T-helper 2 cell treated with Interferon-gamma antibody and Interleukin-4, amounts not matched to agents 5 μg/mL and 100 μg/mL, for 36 hours (primary cell): ENCODE results near the gene ASCC2.

Experiments
- DNase-seq: peaks from one replicate; pipeline ENCODE4 v3.0.0; 2021; ENCODE audit warnings: low spot score
- H3K27ac Mint-ChIP-seq: one replicate; pipeline ENCODE4 v1.8.0; 2021; ENCODE audit warnings: mild to moderate bottlenecking, mixed read lengths
- H3K27me3 Mint-ChIP-seq: one replicate; pipeline ENCODE4 v1.8.0; 2021; ENCODE audit warnings: low read depth, mixed read lengths
- H3K36me3 Mint-ChIP-seq: one replicate; pipeline ENCODE4 v1.8.0; 2021; ENCODE audit warnings: low read depth, mixed read lengths
- H3K4me1 Mint-ChIP-seq: one replicate; pipeline ENCODE4 v1.8.0; 2021; ENCODE audit warnings: low read depth, mixed read lengths
- H3K4me3 Mint-ChIP-seq: one replicate; pipeline ENCODE4 v1.8.0; 2022; ENCODE audit warnings: mild to moderate bottlenecking, moderate library complexity, mixed read lengths
- H3K9me3 Mint-ChIP-seq: one replicate; pipeline ENCODE4 v1.8.0; 2021; ENCODE audit warnings: mixed read lengths

ASCC2 gene

DNA sequence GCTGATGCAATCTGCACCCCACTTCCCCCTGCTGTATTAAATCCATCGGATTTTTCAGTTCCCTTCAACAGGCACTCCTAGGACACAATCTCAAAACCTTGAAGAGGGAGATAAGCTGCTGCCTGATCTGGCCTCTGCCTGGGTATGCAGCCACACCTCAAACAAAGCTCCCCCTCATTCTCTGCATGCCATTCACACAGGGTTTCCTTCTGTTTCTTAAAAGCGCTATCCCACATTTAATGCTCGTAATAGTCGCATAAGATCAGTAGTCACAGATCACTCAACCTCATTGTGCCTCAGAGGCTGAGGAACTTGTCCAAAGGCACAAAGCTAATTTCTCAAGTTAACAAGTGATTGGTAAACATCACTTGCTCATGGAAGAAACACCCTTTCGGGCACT, 36.9 kb downstream of the ASCC2 start:
- Mint-ChIP-seq H3K27me3 (no peaks in the 10 kb centered on the region), H3K27ac (no peak overlapping the region), H3K4me1 (peaks cover 12% of the 10 kb centered on the region), H3K9me3 (no peaks in the 10 kb centered on the region), H3K4me3 (no peak overlapping the region), H3K36me3 (peaks cover 49% of the 10 kb centered on the region)
- DNase-seq: no peak

DNA sequence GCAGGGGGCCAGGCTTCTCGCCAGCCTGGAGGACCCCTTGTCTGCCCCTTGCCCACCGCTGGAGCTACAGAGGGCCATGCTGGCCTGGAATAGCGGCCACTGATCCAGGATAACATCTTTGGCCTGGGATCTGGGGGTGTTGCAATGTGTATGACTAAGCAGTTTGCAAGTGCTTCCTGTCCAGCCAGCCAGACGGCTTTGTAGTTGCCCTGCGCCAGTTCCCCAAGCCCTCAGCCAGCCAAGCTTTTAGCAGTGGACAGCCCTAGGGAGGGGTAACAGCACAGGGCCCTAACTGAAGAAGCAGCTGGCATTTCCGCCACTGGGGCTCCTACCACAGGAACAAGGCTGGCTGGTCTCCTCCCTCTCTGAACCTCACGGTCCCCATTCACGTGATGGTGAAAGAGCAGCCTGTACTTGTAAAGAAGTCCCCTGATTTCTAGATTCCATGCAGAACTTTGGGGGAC, 38.8 kb downstream of the ASCC2 start:
- peaks cover 12% of the 10 kb centered on the region for H3K4me1 Mint-ChIP-seq
- no peak for DNase-seq
- H3K9me3 Mint-ChIP-seq: no peaks in the 10 kb centered on the region
- H3K27ac Mint-ChIP-seq: peak overlapping the region; percentile 20
- no peaks in the 10 kb centered on the region for H3K27me3 Mint-ChIP-seq
- H3K4me3 Mint-ChIP-seq: no peak overlapping the region
- H3K36me3 Mint-ChIP-seq: peaks cover 43% of the 10 kb centered on the region

GRCh38 chr22:29798801-29799200, 39.3 kb downstream of the ASCC2 start:
- H3K4me3 Mint-ChIP-seq: no peak overlapping the region
- peaks cover 43% of the 10 kb centered on the region for H3K36me3 Mint-ChIP-seq
- no peaks in the 10 kb centered on the region for H3K27me3 Mint-ChIP-seq

GRCh38 chr22:29798318-29798717, 39.8 kb downstream of the ASCC2 start:
- H3K36me3 Mint-ChIP-seq: peaks cover 39% of the 10 kb centered on the region
- H3K4me1 Mint-ChIP-seq: peaks cover 12% of the 10 kb centered on the region
- peak overlapping the region; percentile 43 for H3K27ac Mint-ChIP-seq
- H3K4me3 Mint-ChIP-seq: no peak overlapping the region
- H3K27me3 Mint-ChIP-seq: no peaks in the 10 kb centered on the region
- DNase-seq: no peak
- H3K9me3 Mint-ChIP-seq: no peaks in the 10 kb centered on the region

More at GRCh38 chr22:29798801-29799200, 39.3 kb downstream of the ASCC2 start:
- Mint-ChIP-seq H3K4me1 (peaks cover 12% of the 10 kb centered on the region), H3K27ac (no peak overlapping the region), H3K9me3 (no peaks in the 10 kb centered on the region)
- no peak for DNase-seq

- Mint-ChIP-seq H3K4me3 (no peak overlapping the region), H3K9me3 (no peaks in the 10 kb centered on the region), H3K4me1 (peaks cover 12% of the 10 kb centered on the region), H3K27ac (no peak overlapping the region), H3K36me3 (peaks cover 45% of the 10 kb centered on the region), H3K27me3 (no peaks in the 10 kb centered on the region)
- DNase-seq: no peak
Observed at GRCh38 chr22:29797351-29797750, 40.7 kb downstream of the ASCC2 start.

- DNase-seq: no peak
- Mint-ChIP-seq H3K4me1 (peaks cover 12% of the 10 kb centered on the region), H3K9me3 (no peaks in the 10 kb centered on the region), H3K27ac (no peak overlapping the region), H3K27me3 (no peaks in the 10 kb centered on the region), H3K36me3 (peaks cover 46% of the 10 kb centered on the region), H3K4me3 (no peak overlapping the region)
Observed at GRCh38 chr22:29795663-29796062, 42.4 kb downstream of the ASCC2 start.

DNA sequence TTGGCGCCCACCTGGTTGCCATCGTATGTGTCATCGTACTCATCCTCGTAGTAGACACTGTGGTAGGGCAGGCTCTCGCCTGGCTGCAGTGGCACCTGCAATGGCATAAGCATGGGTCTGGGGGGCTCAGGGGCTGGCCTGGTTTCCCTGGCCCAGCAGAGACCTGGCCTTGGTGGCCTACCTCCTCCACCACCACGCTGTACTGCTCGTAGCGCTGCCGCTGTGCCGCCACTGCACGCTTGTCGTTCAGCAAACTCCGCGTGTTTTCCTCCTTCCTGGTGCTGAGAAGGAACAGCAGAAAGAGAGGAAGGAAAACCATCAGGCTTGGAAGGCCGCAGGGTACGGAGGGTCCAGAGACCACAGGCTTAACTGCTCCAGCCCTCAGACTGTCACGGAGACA, 44.7 kb downstream of the ASCC2 start:
- Mint-ChIP-seq H3K4me1 (peaks cover 7% of the 10 kb centered on the region), H3K27me3 (no peaks in the 10 kb centered on the region), H3K9me3 (no peaks in the 10 kb centered on the region), H3K4me3 (no peak overlapping the region), H3K27ac (no peak overlapping the region), H3K36me3 (peaks cover 42% of the 10 kb centered on the region)
- DNase-seq: no peak

DNA sequence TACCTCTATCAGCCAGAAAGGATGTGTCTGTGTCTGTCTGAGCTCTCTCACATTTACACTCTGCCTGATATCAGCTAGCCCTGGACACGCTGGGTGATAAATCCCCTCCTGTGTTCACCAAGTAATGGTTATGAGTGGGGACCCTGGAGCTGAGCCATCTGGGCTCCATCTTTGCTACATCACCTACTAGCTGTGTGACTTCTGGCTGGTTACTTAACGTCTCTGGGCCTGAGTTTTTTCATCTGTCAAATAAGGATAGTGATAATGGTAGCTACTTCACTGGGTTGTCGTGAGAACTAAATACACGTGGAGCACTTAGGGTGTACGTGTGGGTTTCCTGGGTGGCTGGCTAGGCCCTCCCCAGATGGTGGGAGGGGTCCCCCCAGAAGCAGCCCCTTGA, 48.0 kb downstream of the ASCC2 start:
- Mint-ChIP-seq H3K27me3 (no peaks in the 10 kb centered on the region), H3K9me3 (no peaks in the 10 kb centered on the region), H3K4me3 (no peak overlapping the region), H3K36me3 (peaks cover 33% of the 10 kb centered on the region), H3K27ac (no peak overlapping the region), H3K4me1 (no peaks in the 10 kb centered on the region)
- DNase-seq: no peak

DNA sequence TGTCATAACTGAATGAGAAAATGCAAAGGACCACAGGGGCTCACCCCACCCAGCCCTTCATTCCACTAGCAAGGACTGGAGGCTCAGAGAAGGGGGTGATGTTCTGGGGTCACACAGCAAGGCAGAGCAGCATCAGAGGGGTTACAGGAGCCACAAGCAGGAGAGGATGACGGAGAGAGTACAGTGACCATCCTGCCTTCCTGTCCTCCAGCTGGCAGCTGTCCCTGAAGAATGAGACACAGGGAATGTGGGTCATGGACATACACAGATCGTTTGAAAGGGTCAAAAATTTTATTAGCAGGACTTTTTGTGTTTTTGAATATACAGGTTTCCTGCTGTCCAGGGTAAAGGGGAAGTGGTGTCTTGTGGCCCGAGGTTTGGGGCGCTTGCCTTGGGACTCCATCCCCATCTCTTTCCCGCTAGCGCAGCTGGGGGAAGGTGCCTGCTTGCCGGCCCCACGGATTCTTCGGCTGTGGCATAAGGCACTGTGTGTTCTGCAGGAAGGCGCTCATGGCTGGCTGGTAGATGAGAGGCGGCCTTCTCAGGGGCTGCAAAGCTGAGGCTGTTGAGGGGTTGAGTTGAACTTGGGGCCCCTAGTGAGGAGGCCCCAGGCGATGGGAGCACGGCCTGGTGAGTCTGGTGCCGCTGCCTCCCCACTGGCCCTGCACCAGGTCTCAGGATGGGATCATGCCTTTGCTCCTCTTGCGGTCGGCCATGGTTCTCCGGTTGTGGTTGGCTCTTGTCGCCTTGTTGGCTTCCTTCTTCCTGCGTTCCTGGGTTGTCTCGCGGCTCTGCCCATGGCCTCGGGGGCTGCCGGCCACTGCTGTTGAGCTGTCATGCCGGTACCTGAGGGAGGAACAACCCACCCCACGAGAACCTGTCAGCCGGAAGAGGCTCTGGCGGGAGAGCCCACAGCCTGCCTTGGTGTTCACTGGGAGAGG, 49.5 kb downstream of the ASCC2 start:
- peaks cover 30% of the 10 kb centered on the region for H3K36me3 Mint-ChIP-seq
- DNase-seq: no peak
- H3K4me1 Mint-ChIP-seq: no peaks in the 10 kb centered on the region
- H3K27me3 Mint-ChIP-seq: no peaks in the 10 kb centered on the region
- H3K27ac Mint-ChIP-seq: no peak overlapping the region
- no peak overlapping the region for H3K4me3 Mint-ChIP-seq
- H3K9me3 Mint-ChIP-seq: no peaks in the 10 kb centered on the region

DNA sequence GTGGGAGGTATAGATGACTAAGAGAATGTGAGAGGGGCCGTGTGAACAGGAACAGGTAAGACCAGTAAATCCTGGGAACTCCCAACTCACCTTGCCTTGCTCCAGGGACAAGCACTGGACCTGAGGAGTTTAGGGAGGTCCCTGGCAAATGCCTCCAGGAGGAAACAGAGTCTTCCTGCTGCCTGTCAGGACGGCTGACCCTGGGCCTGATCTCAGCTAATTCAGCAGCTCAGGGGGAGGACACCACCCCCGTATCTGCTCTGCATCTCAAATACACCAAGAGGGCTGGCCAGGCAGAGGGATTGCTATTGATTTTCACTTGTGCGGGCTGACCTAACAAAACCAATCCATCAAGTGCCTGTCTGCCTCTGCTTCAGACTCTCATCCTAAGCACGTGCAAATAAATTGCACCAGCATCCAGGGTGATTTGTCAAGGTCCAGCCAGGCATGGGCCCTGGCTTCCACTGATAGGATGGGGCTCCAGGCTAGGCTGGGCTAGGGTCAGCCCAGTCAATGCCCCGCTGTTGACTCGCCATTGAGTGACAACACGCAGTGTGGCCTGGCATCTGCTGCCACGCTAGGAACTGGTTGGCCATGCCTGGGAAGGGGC, 50.6 kb downstream of the ASCC2 start:
- Mint-ChIP-seq H3K36me3 (peaks cover 25% of the 10 kb centered on the region), H3K4me1 (no peaks in the 10 kb centered on the region), H3K4me3 (no peak overlapping the region), H3K27ac (no peak overlapping the region), H3K9me3 (no peaks in the 10 kb centered on the region), H3K27me3 (no peaks in the 10 kb centered on the region)
- DNase-seq: no peak

DNA sequence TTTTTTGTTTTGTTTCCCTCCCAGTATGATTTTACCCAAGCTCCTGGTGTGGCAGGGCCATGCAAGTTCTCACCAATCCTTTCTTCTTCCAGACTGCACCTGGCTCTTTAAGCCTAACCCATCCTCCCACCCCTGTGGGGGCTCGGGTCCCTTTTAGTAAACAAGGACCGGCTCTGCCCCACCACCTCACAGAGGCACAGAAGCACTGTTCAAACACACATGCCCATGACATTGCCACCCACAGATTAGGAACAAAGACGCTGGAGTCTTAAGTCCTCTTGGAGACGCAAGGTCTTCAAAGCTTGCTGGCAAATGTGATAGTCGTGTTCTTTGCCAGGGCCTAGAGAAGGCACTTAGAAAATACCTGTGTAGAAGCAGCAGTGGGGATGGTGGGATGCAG, 52.0 kb downstream of the ASCC2 start:
- Mint-ChIP-seq H3K4me3 (no peak overlapping the region), H3K27me3 (no peaks in the 10 kb centered on the region), H3K36me3 (peaks cover 18% of the 10 kb centered on the region), H3K27ac (no peak overlapping the region), H3K9me3 (no peaks in the 10 kb centered on the region), H3K4me1 (no peaks in the 10 kb centered on the region)
- no peak for DNase-seq

- no peaks in the 10 kb centered on the region for H3K4me1 Mint-ChIP-seq
- no peak overlapping the region for H3K4me3 Mint-ChIP-seq
- H3K9me3 Mint-ChIP-seq: no peaks in the 10 kb centered on the region
- H3K27ac Mint-ChIP-seq: no peak overlapping the region
- no peaks in the 10 kb centered on the region for H3K27me3 Mint-ChIP-seq
- DNase-seq: no peak
- peaks cover 18% of the 10 kb centered on the region for H3K36me3 Mint-ChIP-seq
Observed at GRCh38 chr22:29784451-29785361, 53.4 kb downstream of the ASCC2 start.

DNA sequence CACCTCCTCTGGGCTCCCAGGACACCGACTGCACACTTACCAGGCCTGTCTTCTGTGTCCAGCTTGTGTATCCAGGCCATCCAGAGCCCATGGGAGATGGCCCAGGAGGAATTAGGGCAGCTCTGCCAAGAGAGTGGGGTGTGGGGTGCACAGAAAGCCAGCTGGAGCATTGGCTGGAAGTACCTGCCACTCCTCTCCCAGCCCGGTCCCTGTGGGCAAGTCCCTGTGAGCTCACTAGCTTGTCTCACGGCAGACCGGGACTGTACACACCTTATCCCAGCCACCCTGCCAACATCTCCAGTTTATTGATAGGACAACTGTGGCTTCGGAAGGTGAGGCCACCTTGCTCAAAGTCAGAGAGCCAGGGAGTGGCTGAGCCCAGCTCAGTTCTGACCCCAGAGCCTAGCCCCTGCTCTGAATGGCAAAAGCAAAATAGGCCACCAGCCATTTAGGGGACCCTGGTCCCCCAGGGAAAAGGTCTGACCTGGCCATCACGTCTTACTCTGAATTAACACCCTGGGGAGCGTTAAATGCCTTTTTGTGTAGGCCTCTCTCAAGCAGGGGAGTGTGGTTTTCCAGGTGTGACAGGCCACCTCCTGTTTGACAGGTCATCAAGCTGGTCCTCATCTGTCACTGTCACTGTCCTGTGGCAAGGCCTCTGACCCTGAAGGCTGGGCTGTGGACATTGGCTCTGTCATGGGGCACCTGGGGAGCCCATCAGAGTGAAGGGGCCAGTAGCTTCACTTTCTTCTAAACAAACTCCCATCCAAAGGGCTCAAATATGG, 55.8 kb downstream of the ASCC2 start:
- H3K9me3 Mint-ChIP-seq: no peaks in the 10 kb centered on the region
- H3K36me3 Mint-ChIP-seq: no peaks in the 10 kb centered on the region
- H3K27ac Mint-ChIP-seq: no peak overlapping the region
- H3K4me3 Mint-ChIP-seq: no peak overlapping the region
- DNase-seq: no peak
- H3K4me1 Mint-ChIP-seq: no peaks in the 10 kb centered on the region
- no peaks in the 10 kb centered on the region for H3K27me3 Mint-ChIP-seq
